ENCODE measurements around the gene FBL.
A peak's percentile ranks its signal among the peaks of the same experiment; 100 is the strongest.

DNA sequence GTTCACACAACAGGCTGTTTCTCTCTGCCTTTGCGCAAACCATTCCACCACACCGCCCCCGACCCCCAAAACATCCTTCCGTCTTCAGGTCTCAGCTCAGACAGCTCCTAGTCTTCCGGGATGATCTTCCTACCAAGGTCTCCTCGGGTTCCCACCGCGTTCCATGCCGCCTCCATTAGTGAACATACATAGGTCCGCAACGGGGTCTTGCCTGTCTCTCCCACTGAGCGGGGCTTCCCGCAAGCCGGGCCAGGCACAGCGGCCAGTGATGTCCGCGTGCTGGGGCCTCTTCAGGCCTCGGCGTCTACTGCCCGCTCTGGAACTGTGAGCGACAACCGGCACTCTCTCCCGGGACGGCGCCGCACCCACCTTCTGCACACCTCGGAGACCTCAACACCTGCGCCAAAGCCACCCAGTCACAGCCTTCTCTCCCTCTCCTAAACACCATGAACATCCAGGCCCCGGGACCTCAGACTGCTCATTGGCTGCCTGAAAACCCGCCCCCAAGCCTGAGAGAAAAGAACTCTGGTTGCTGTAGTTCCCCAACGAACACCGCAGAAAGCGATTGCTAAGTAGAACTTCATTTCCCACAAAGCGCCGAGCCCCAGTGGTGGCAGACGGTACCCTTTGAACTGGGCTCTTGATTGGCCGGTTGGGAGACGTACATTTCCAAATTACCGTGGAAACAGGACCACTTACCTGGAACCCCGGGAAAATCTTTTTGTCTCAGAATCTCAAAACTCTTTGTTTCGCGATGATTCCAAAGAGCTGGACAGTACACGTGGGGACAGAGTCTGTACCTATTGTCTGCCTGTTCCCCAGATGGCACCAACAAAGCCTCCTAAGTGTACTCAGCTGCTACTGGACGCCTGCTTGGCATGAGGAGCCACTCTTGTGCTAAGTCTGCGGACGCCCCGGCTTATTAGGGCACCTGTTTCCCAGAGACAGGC, 21.8 kb downstream of the FBL start:
- TF ChIP-seq CTCF (IDR thresholded peaks at IDR 0.05 in 4 of 5, conservative IDR thresholded peaks at IDR 0.05 in 1 of 5) (peak in 2 of 5 experiments; percentile 28 to 32), POLR2A (IDR thresholded peaks at IDR 0.05) (peak; percentile 80 to 92)
